ENCODE data around the gene CCNI2.

The CCNI2 gene

GRCh38 chr5:132751971-132752580 is 4.8 kb downstream of the CCNI2 start:
- Histone ChIP-seq H3K36me3 (ENCODE audit: control insufficient read depth, insufficient read depth, low read length) (no peaks in the 10 kb centered on the region), H3K9me3 (ENCODE audit: control insufficient read depth, low read length) (no peaks in the 10 kb centered on the region), H3K4me3 (ENCODE audit: low read length) (no peak overlapping the region), H3K4me1 (ENCODE audit: control insufficient read depth, insufficient read depth, low read length) (peaks cover 3% of the 10 kb centered on the region), H3K27me3 (ENCODE audit: control insufficient read depth, insufficient read depth, low read length) (no peaks in the 10 kb centered on the region), H3K9ac (ENCODE audit: low read length) (no peak overlapping the region)

DNA sequence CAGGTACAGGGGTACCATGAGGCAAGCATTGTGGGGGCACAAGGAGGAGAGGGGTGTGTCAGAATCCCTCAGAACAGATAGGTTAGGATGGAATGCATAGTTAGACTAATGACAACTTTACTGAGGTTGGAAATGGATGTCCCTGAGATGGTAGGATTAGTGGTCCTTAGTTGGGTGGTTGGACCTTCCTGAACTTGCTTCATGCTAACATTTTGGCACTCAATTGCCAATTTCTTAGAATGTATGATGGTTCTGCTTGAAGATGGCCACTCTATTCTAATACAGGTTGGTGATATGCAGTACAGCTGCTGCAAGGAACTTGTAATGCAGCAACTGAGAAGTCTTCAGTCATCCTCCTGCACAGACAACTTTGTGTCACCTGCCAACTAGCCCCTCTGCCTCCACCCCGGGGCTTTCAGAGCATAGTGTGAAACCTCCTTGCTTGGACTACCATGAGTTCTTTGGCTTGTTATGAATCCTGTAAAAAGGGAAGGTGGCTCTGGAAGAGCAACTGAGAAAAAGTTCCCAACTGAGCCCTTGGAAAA is 5.4 kb downstream of the CCNI2 start:
- H3K9ac ChIP-seq (ENCODE audit: low read length), result no peak overlapping the region
- peaks cover 3% of the 10 kb centered on the region for H3K4me1 ChIP-seq (ENCODE audit: control insufficient read depth, insufficient read depth, low read length)
- H3K27me3 ChIP-seq (ENCODE audit: control insufficient read depth, insufficient read depth, low read length), result no peaks in the 10 kb centered on the region
- H3K9me3 ChIP-seq (ENCODE audit: control insufficient read depth, low read length), result no peaks in the 10 kb centered on the region
- peaks cover 3% of the 10 kb centered on the region for H3K36me3 ChIP-seq (ENCODE audit: control insufficient read depth, insufficient read depth, low read length)
- no peak overlapping the region for H3K4me3 ChIP-seq (ENCODE audit: low read length)

DNA sequence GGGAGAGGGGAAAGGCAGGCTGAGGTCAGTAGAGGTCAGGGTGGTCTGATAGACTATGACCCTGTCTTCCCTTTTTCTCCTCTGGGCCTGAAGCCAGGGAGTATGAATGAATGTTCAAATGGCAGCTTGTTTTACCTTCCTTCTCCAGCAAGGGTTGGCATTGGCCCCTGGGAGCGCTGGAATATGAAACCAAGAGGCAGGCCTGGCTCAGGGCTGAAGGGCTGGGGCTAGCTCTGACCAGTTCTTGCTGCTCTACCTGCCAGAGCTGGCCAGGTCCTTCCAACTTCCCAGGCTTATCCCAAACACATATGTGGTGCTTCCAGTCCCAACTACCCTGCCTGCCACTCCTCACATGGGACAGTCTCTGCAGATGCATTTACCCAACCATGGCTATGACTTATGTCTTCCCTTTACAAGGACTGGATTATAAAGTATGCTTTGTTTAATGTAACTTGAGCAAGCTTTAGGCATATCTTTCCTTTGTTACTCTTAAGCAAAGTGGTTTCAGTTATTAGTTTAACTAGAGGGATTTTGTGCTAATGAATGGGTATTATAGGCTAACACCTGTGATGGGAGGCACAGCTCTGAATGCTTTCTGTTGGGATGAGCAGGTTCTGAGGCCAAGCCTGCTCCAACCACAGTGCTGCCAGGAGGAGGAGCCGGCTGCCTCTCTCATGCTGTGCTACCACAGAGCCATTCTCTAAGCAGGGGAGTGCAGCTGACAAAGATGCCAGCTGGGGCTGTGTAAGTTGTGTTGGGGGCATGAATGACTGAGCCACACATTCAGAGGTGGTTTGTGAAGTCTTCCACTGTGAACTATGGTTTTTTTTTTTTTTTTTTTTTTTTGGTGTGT is 6.1 kb downstream of the CCNI2 start:
- H3K36me3 ChIP-seq (ENCODE audit: control insufficient read depth, insufficient read depth, low read length), result peaks cover 3% of the 10 kb centered on the region
- H3K9ac ChIP-seq (ENCODE audit: low read length), result no peak overlapping the region
- no peak overlapping the region for H3K4me3 ChIP-seq (ENCODE audit: low read length)
- no peaks in the 10 kb centered on the region for H3K27me3 ChIP-seq (ENCODE audit: control insufficient read depth, insufficient read depth, low read length)
- no peaks in the 10 kb centered on the region for H3K9me3 ChIP-seq (ENCODE audit: control insufficient read depth, low read length)
- H3K4me1 ChIP-seq (ENCODE audit: control insufficient read depth, insufficient read depth, low read length), result no peaks in the 10 kb centered on the region

GRCh38 chr5:132754111-132754510 is 6.9 kb downstream of the CCNI2 start:
- Histone ChIP-seq H3K36me3 (ENCODE audit: control insufficient read depth, insufficient read depth, low read length) (peaks cover 3% of the 10 kb centered on the region), H3K27me3 (ENCODE audit: control insufficient read depth, insufficient read depth, low read length) (no peaks in the 10 kb centered on the region), H3K9ac (ENCODE audit: low read length) (no peak overlapping the region), H3K4me1 (ENCODE audit: control insufficient read depth, insufficient read depth, low read length) (no peaks in the 10 kb centered on the region), H3K9me3 (ENCODE audit: control insufficient read depth, low read length) (no peaks in the 10 kb centered on the region), H3K4me3 (ENCODE audit: low read length) (no peak overlapping the region)

- Histone ChIP-seq H3K4me1 (ENCODE audit: control insufficient read depth, insufficient read depth, low read length) (no peaks in the 10 kb centered on the region), H3K4me3 (ENCODE audit: low read length) (no peak overlapping the region), H3K9ac (ENCODE audit: low read length) (no peak overlapping the region)
Observed at GRCh38 chr5:132754947-132755346, 7.7 kb downstream of the CCNI2 start.

GRCh38 chr5:132756542-132756941 is 9.3 kb downstream of the CCNI2 start:
- H3K4me3 ChIP-seq (ENCODE audit: low read length), result no peak overlapping the region
- H3K4me1 ChIP-seq (ENCODE audit: control insufficient read depth, insufficient read depth, low read length), result no peaks in the 10 kb centered on the region
- peaks cover 8% of the 10 kb centered on the region for H3K36me3 ChIP-seq (ENCODE audit: control insufficient read depth, insufficient read depth, low read length)
- no peak overlapping the region for H3K9ac ChIP-seq (ENCODE audit: low read length)
- no peaks in the 10 kb centered on the region for H3K9me3 ChIP-seq (ENCODE audit: control insufficient read depth, low read length)
- H3K27me3 ChIP-seq (ENCODE audit: control insufficient read depth, insufficient read depth, low read length), result no peaks in the 10 kb centered on the region

More at GRCh38 chr5:132754947-132755346, 7.7 kb downstream of the CCNI2 start:
- Histone ChIP-seq H3K9me3 (ENCODE audit: control insufficient read depth, low read length) (no peaks in the 10 kb centered on the region), H3K36me3 (ENCODE audit: control insufficient read depth, insufficient read depth, low read length) (peaks cover 8% of the 10 kb centered on the region), H3K27me3 (ENCODE audit: control insufficient read depth, insufficient read depth, low read length) (no peaks in the 10 kb centered on the region)

DNA sequence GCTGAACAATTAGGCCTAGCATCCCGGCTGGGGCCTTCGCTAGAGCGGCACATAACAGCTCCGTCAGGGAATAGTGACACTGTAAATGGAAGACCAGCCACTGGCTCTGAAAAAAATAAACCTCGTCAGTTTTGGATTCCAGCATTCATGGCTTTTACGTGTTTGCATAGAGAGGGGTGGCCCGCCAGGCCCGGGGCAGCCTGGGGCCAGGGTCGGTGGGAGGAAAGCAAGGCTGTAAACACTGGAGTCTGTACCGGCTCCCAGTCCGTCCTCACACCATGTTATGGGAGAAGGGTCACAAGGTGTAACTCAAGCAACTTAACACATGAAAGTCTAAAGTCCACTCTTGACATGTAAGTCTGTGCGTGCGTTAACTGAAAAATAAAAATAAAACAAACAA is 11.2 kb downstream of the CCNI2 start:
- H3K9ac ChIP-seq (ENCODE audit: low read length), result no peak overlapping the region
- H3K4me3 ChIP-seq (ENCODE audit: low read length), result no peak overlapping the region
- H3K4me1 ChIP-seq (ENCODE audit: control insufficient read depth, insufficient read depth, low read length), result no peaks in the 10 kb centered on the region
- no peaks in the 10 kb centered on the region for H3K9me3 ChIP-seq (ENCODE audit: control insufficient read depth, low read length)
- H3K36me3 ChIP-seq (ENCODE audit: control insufficient read depth, insufficient read depth, low read length), result peaks cover 18% of the 10 kb centered on the region
- H3K27me3 ChIP-seq (ENCODE audit: control insufficient read depth, insufficient read depth, low read length), result no peaks in the 10 kb centered on the region

- Histone ChIP-seq H3K9me3 (ENCODE audit: control insufficient read depth, low read length) (no peaks in the 10 kb centered on the region), H3K9ac (ENCODE audit: low read length) (no peak overlapping the region), H3K27me3 (ENCODE audit: control insufficient read depth, insufficient read depth, low read length) (no peaks in the 10 kb centered on the region), H3K36me3 (ENCODE audit: control insufficient read depth, insufficient read depth, low read length) (peaks cover 24% of the 10 kb centered on the region), H3K4me3 (ENCODE audit: low read length) (no peak overlapping the region), H3K4me1 (ENCODE audit: control insufficient read depth, insufficient read depth, low read length) (no peaks in the 10 kb centered on the region)
Observed at GRCh38 chr5:132759114-132760048, 12.2 kb downstream of the CCNI2 start.

DNA sequence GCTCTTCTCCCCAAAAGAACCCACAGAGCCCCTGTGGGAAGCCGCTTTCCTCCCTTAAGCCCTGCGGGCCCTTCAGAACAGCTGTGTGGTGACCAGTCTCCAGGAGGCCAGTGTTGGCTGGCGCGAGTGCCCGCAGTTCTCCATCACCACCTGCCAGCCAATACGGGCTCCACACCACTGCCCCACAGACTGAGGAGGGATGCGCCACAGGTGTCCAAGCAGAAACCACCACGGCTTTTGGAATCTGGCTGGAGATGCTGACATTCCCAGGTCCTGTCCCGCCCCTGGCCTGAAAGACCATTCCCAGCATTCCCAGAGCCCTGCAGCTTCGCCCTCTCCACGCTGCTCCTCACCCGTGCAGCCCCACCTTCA is 12.8 kb downstream of the CCNI2 start:
- no peak overlapping the region for H3K4me3 ChIP-seq (ENCODE audit: low read length)
- H3K27me3 ChIP-seq (ENCODE audit: control insufficient read depth, insufficient read depth, low read length), result no peaks in the 10 kb centered on the region
- H3K4me1 ChIP-seq (ENCODE audit: control insufficient read depth, insufficient read depth, low read length), result no peaks in the 10 kb centered on the region
- no peaks in the 10 kb centered on the region for H3K9me3 ChIP-seq (ENCODE audit: control insufficient read depth, low read length)
- no peak overlapping the region for H3K9ac ChIP-seq (ENCODE audit: low read length)
- peaks cover 28% of the 10 kb centered on the region for H3K36me3 ChIP-seq (ENCODE audit: control insufficient read depth, insufficient read depth, low read length)

GRCh38 chr5:132760601-132761317 is 13.5 kb downstream of the CCNI2 start:
- Histone ChIP-seq H3K4me1 (ENCODE audit: control insufficient read depth, insufficient read depth, low read length) (peaks cover 5% of the 10 kb centered on the region), H3K36me3 (ENCODE audit: control insufficient read depth, insufficient read depth, low read length) (peaks cover 28% of the 10 kb centered on the region)

More at GRCh38 chr5:132760601-132761317, 13.5 kb downstream of the CCNI2 start:
- H3K4me3 ChIP-seq (ENCODE audit: low read length), result no peak overlapping the region
- H3K9ac ChIP-seq (ENCODE audit: low read length), result no peak overlapping the region
- no peaks in the 10 kb centered on the region for H3K27me3 ChIP-seq (ENCODE audit: control insufficient read depth, insufficient read depth, low read length)
- no peaks in the 10 kb centered on the region for H3K9me3 ChIP-seq (ENCODE audit: control insufficient read depth, low read length)
